Nephron (organoid): ENCODE measurements around the gene BUB1B.

ENCODE experiments used
- H3K27ac Mint-ChIP-seq, 3 experiments: 2 replicates each; pipeline ENCODE4 v1.8.0; 2020; ENCODE audit warnings: mixed read lengths in 3 of 3, mild to moderate bottlenecking in 2 of 3, moderate library complexity in 1 of 3
- H3K27me3 Mint-ChIP-seq: 2 replicates; pipeline ENCODE4 v1.8.0; 2021; ENCODE audit warnings: low read depth, mild to moderate bottlenecking, moderate library complexity, mixed read lengths
- H3K36me3 Mint-ChIP-seq: 2 replicates; pipeline ENCODE4 v1.8.0; 2020; ENCODE audit warnings: low read depth, mixed read lengths
- H3K4me1 Mint-ChIP-seq: 2 replicates; pipeline ENCODE4 v1.8.0; 2020; ENCODE audit warnings: mixed read lengths
- H3K4me3 Mint-ChIP-seq, 3 experiments: 2 replicates each; pipeline ENCODE4 v1.8.0; 2020; ENCODE audit warnings: mild to moderate bottlenecking in 3 of 3, mixed read lengths in 3 of 3, moderate library complexity in 2 of 3
- H3K9me3 Mint-ChIP-seq: 2 replicates; pipeline ENCODE4 v1.8.0; 2020; ENCODE audit warnings: mixed read lengths
- TF ChIP-seq, protein P1 (sequence below), 3 experiments: fragments of 200-600 bp; sonication (generic); IDR thresholded peaks; one replicate each; pipeline ENCODE4 v1.5.0; 2021; ENCODE audit warnings: antibody characterized with exemption in 3 of 3; ENCODE audit not compliant: unreplicated experiment in 3 of 3

The BUB1B gene

DNA sequence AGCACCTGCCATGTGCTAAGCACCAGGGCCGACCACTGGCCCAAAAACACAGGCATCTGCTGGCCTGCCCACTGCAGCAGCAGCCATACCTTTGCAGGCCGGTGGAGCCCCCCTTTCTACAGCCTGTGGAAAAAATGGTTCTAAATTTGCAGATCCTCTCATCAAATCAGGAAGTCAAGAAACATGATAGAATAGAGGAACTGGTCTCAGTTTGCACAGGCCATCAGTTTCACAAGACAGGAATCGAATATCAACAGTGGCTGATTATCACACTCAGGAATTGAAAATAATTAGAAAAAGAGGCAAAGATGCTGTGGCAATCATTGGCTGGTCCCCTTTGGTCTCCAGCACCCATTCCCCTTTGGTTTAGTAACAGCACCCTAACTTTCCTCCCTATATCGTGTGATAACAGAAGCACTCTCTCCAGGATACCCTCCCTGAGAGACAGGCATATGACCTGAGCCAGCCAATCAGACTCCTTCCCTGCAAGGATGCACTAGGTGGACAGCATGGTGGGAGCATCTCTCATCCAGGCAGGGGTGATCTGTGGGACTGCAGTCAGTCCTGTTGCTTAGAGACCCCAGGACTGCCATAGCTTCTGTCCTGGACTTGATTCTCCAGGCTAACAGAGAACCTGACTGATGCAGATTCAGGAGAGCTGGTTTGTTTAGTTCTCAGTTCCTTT, 74.5 kb downstream of the BUB1B start:
- Mint-ChIP-seq H3K36me3 (no peaks in the 10 kb centered on the region), H3K9me3 (no peaks in the 10 kb centered on the region), H3K27ac (no peak overlapping the region), H3K4me3 (no peak overlapping the region), H3K4me1 (peaks cover 11% of the 10 kb centered on the region), H3K27me3 (peaks cover 28% of the 10 kb centered on the region)
- TF ChIP-seq, protein P1, sequence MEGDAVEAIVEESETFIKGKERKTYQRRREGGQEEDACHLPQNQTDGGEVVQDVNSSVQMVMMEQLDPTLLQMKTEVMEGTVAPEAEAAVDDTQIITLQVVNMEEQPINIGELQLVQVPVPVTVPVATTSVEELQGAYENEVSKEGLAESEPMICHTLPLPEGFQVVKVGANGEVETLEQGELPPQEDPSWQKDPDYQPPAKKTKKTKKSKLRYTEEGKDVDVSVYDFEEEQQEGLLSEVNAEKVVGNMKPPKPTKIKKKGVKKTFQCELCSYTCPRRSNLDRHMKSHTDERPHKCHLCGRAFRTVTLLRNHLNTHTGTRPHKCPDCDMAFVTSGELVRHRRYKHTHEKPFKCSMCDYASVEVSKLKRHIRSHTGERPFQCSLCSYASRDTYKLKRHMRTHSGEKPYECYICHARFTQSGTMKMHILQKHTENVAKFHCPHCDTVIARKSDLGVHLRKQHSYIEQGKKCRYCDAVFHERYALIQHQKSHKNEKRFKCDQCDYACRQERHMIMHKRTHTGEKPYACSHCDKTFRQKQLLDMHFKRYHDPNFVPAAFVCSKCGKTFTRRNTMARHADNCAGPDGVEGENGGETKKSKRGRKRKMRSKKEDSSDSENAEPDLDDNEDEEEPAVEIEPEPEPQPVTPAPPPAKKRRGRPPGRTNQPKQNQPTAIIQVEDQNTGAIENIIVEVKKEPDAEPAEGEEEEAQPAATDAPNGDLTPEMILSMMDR (IDR thresholded peaks at IDR 0.05; ENCODE audit: unreplicated experiment in 3 of 3): no peak

DNA sequence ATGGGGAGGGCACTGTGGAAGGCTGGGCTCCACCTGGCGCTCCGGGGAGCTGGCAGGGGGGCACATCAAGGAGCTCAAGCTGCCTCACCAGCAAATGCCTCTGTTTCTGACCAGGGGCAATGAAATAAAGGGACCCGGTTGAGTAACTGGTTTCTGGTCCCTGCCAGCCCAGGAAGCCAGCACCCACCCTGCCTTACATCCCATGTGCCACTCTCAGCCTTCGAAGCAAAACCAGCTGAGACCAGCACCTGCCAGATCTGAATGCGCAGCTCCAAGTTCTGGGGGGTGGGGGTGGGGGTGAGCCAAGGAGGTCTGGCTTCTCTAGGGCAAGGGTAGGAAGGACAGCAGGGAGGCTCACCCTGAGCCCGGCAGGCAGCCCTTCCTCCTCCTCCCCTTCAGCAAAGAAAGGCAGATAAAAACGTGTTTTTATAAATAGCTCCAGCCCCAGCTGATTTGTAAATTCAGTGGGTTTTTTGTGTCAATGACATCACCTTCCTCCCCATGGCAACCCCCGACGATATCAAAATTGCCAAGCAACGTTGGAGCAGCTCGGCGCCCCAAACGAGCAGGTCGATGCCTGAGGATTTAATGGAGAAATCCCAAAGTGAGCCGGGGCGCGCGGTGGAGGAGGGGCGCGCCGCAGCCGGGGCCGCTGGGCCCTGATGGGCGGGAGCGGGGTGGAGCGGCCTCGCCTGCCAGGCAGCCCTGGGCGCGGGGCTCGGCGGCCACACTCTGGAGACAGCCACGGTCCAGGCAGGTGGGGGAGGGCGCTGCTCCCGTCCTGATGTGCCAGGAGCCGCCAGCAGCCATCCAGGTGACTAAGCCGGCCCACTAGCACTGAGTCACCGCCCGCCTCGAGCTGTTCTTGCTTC, 77.9 kb downstream of the BUB1B start, which contains the start of gene PAK6:
PAK6 (plus strand) TSS at position 532 of the 872 bp plus-strand sequence. CDS start 25,723 bp downstream, outside the sequence.
- TF ChIP-seq, protein P1 (IDR thresholded peaks at IDR 0.05; ENCODE audit: unreplicated experiment in 3 of 3): no peak
- H3K27ac Mint-ChIP-seq: peak within 1 kb of the TSS in 2 of 3 experiments; percentile 14 to 29
- peaks cover 31% of the 10 kb centered on the region for H3K27me3 Mint-ChIP-seq
- H3K4me3 Mint-ChIP-seq: peak within 1 kb of the TSS; percentile 61 to 71 (median 65)
- no peaks in the 10 kb centered on the region for H3K36me3 Mint-ChIP-seq
- H3K9me3 Mint-ChIP-seq: no peaks in the 10 kb centered on the region
- H3K4me1 Mint-ChIP-seq: peaks cover 11% of the 10 kb centered on the region

DNA sequence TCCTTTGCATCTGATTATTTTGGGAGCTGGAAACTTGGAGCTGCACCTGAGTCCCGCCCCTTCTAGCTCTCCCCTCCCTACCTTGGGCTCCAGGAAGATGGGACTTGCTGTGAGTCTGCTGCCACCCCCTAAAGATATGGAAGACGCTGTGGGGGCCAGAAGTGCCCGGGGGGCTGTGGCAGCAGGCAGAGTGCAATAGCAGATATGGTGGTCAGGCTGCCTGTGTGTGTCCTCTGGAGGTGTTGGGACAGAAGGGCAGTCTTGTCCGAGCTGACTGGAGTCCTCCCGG, 78.5 kb downstream of the BUB1B start:
- Mint-ChIP-seq H3K4me1 (peaks cover 11% of the 10 kb centered on the region), H3K27me3 (peaks cover 31% of the 10 kb centered on the region), H3K9me3 (no peaks in the 10 kb centered on the region)

DNA sequence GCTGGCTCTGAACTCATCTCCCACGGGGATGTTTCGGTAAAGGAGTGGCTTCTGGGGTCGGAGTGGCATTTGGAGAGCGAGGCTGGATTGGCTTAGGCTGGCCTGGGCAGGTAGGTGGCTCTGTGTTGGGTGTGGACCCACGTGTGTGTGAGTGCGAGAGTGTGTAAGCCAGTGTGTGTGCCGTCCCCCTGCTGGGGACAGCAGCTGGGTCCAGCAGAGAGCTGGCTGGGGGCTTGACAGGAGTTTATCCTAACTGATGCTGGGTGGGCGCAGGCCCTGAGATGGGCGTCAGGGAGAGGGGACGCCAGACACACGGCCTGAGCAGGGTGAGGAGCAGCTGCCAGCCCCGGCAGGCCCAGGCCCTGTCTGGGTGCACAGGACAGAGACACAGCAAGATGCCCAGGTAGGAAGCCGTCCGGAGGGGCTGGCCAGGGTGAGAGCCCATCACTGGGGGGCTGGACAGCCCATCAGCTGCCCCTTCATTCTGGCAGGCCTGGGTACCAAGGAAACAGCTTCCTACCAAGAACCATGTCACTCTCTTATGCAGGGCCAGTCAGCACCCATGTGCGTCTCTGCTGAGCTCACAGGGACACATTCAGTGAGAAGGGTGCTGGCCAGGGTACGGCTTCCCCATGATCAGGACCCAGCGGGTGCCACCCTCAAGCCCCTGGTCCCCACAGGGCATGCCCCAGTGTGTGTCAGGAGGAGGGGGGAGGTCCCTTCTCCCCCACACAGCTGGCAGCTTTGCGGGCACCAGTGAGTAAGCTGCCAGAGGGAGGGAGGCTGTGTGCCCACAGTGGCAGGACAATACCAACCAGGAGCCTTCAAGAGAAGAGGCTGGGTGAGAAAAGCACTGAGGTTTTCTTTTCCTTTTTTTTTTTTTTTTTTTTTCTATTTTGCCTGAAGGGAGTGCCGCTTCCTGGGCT, 79.1 kb downstream of the BUB1B start:
- Mint-ChIP-seq H3K4me1 (peaks cover 11% of the 10 kb centered on the region), H3K9me3 (no peaks in the 10 kb centered on the region), H3K4me3 (peak overlapping the region in 2 of 3 experiments; percentile 63 to 71), H3K27me3 (peaks cover 31% of the 10 kb centered on the region), H3K36me3 (no peaks in the 10 kb centered on the region), H3K27ac (peak overlapping the region in 1 of 3 experiments; percentile 14)
- TF ChIP-seq, protein P1 (IDR thresholded peaks at IDR 0.05; ENCODE audit: unreplicated experiment in 3 of 3): no peak

More for the DNA sequence above, 78.5 kb downstream of the BUB1B start:
- H3K27ac Mint-ChIP-seq: peak overlapping the region in 1 of 3 experiments; percentile 14
- TF ChIP-seq, protein P1 (IDR thresholded peaks at IDR 0.05; ENCODE audit: unreplicated experiment in 3 of 3): no peak
- peak overlapping the region; percentile 61 to 71 (median 63) for H3K4me3 Mint-ChIP-seq
- no peaks in the 10 kb centered on the region for H3K36me3 Mint-ChIP-seq

DNA sequence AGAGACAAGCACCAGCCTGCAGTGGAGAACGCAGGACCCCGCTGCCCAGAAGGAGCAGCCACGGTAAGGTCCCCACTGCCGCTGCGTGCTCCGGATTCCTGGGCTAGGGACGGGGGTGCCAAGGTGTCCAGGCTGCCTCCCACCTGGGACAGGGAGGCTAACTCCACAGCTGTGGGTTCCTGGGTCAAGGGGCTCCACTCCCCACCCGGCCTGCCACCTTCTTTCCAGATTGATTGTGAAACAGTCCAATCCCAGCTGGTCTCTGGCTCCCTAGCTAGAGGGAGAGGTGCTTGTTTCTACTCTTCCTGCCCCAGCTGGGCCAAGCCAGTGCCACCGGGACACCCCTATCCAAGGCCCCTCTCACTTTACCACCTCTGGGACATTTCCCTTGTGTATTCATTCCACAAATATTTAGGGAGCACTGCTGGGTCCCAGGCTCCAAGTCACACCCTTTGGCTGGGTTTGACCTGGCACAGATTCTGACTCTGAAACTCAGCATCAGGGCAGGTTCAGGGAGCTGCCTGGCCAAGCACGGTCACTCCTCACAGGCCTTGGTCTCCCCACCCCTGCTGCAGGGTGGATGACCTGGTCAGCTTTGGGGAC, 79.9 kb downstream of the BUB1B start:
- Mint-ChIP-seq H3K36me3 (no peaks in the 10 kb centered on the region), H3K9me3 (no peaks in the 10 kb centered on the region), H3K4me3 (no peak overlapping the region), H3K4me1 (peaks cover 11% of the 10 kb centered on the region), H3K27ac (no peak overlapping the region), H3K27me3 (peaks cover 31% of the 10 kb centered on the region)
- TF ChIP-seq, protein P1 (IDR thresholded peaks at IDR 0.05; ENCODE audit: unreplicated experiment in 3 of 3): no peak
